HCT116 (cell line): Measurements from ENCODE around the gene GDPD5. TPM values are rescaled to one million over a fixed set of nuclear protein-coding genes. Genes with fewer than 3 reads are reported as not detected.

Source experiments
- ATAC-seq: fragments of 200-7000 bp; cut with Tn5 transposase; 2 replicates; pipeline ENCODE4 v1.9.1; 2020; ENCODE audit warnings: mild to moderate bottlenecking, moderate library complexity
- BruUV-seq: library from RNA; stranded (reverse); fragments of 400-500 nt; replicated peaks from 2 replicates; lab custom pipeline; 2021; lab: Mats Ljungman, UMichigan
- CTCF ChIA-PET: fragments of 300-600 bp; sonication (Branson Sonifier 250); formaldehyde crosslinking; loops from one replicate; lab custom pipeline; 2021; ENCODE audit warnings: antibody characterized with exemption; lab: Charles Lee
- POLR2A ChIA-PET: fragments of 300-600, 350-600 bp; sonication (Branson Sonifier 250); formaldehyde crosslinking; loops from one replicate; lab custom pipeline; 2021; ENCODE audit warnings: antibody characterized with exemption; lab: Charles Lee
- RAD21 ChIA-PET, 2 experiments: fragments of 300-600 bp; sonication (Branson Sonifier 250); formaldehyde crosslinking; loops; one replicate each; lab custom pipeline; 2023; ENCODE audit warnings: low total read pairs in 2 of 2; ENCODE audit not compliant: uncharacterized antibody in 2 of 2, unreplicated experiment in 2 of 2, low non-redundant PET in 1 of 2; lab: Charles Lee
- DNase-seq: peaks from one replicate; pipeline ENCODE4 v3.0.0-alpha.2; 2010; ENCODE audit warnings: low read depth, low spot score
- H2AFZ ChIP-seq: fragments of 200-600 bp; shearing (Covaris generic), sonication (generic); 2 replicates; pipeline ENCODE4 v1.6.1; 2017; ENCODE audit warnings: low read depth, mixed run types, mixed read lengths, antibody characterized with exemption, low read length; ENCODE audit not compliant: poor library complexity, severe bottlenecking
- H3K27ac ChIP-seq: 2 replicates; pipeline ENCODE4 v1.5.1; 2012; ENCODE audit warnings: low read depth, low read length
- H3K27me3 ChIP-seq: fragments of 200-600 bp; sonication (generic); 2 replicates; pipeline ENCODE4 v1.6.1; 2016; ENCODE audit warnings: mixed run types, low read length, mixed read lengths; ENCODE audit not compliant: insufficient read depth
- H3K36me3 ChIP-seq, 2 experiments: fragments of 200-500 bp in 1 of 2; fragments of 200-600 bp in 1 of 2; sonication (Bioruptor generic) in 1 of 2; sonication (generic) in 1 of 2; 2 replicates each; pipeline versions ENCODE4 v1.5.1 to v1.6.1; 2014 to 2016; ENCODE audit warnings: low read length in 2 of 2, inconsistent platforms in 1 of 2, mixed read lengths in 1 of 2, mixed run types in 1 of 2; ENCODE audit not compliant: insufficient read depth in 2 of 2, control insufficient read depth in 1 of 2
- H3K4me1 ChIP-seq, 2 experiments: fragments of 200-600 bp in 1 of 2; sonication (generic) in 1 of 2; 2 replicates each; pipeline versions ENCODE4 v1.5.1 to v1.6.1; 2012 to 2017; ENCODE audit warnings: low read length in 2 of 2, inconsistent platforms in 1 of 2, mild to moderate bottlenecking in 1 of 2, mixed read lengths in 1 of 2, mixed run types in 1 of 2, moderate library complexity in 1 of 2; ENCODE audit not compliant: insufficient read depth in 2 of 2, control insufficient read depth in 1 of 2
- H3K4me2 ChIP-seq: fragments of 200-600 bp; sonication (generic); 2 replicates; pipeline ENCODE4 v1.6.1; 2017; ENCODE audit warnings: mixed run types, low read length, mixed read lengths
- H3K4me3 ChIP-seq, 2 experiments: fragments of 200-600 bp in 1 of 2; sonication (generic) in 1 of 2; replicated peaks in 1 of 2; 2 replicates each; pipeline ENCODE4 v1.5.1; 2011 to 2016; ENCODE audit warnings: low read length in 2 of 2, control low read depth in 1 of 2, low read depth in 1 of 2, mild to moderate bottlenecking in 1 of 2, mixed read lengths in 1 of 2, mixed run types in 1 of 2
- H3K79me2 ChIP-seq: fragments of 200-600 bp; sonication (generic); 2 replicates; pipeline ENCODE4 v1.6.1; 2017; ENCODE audit warnings: mild to moderate bottlenecking, mixed run types, low read length, moderate library complexity, mixed read lengths; ENCODE audit not compliant: insufficient read depth
- H3K9ac ChIP-seq: fragments of 200-600 bp; sonication (generic); 2 replicates; pipeline ENCODE4 v1.6.1; 2016; ENCODE audit warnings: low read length, mixed read lengths
- H3K9me2 ChIP-seq: fragments of 200-600 bp; sonication (generic), shearing (Covaris generic); 2 replicates; pipeline ENCODE4 v1.6.1; 2017; ENCODE audit warnings: mixed run types, mild to moderate bottlenecking, moderate library complexity; ENCODE audit not compliant: insufficient read depth
- H3K9me3 ChIP-seq, 2 experiments: fragments of 200-500 bp in 1 of 2; fragments of 200-600 bp in 1 of 2; sonication (Bioruptor generic) in 1 of 2; sonication (generic) in 1 of 2; 2 replicates each; pipeline ENCODE4 v1.6.1; 2014 to 2017; ENCODE audit warnings: low read length in 2 of 2, mixed read lengths in 2 of 2, inconsistent platforms in 1 of 2, low read depth in 1 of 2, mild to moderate bottlenecking in 1 of 2, mixed run types in 1 of 2, moderate library complexity in 1 of 2; ENCODE audit not compliant: control insufficient read depth in 1 of 2, insufficient read depth in 1 of 2
- H4K20me1 ChIP-seq: fragments of 200-600 bp; sonication (generic), shearing (Covaris generic); 2 replicates; pipeline ENCODE4 v1.6.1; 2017; ENCODE audit warnings: mixed run types, mild to moderate bottlenecking, moderate library complexity; ENCODE audit not compliant: insufficient read depth
- CTCF ChIP-seq, 3 experiments: fragments of 200-600 bp in 1 of 3; sonication (generic) in 1 of 3; IDR thresholded peaks in 2 of 3; conservative IDR thresholded peaks in 1 of 3; 2 replicates each; pipeline ENCODE4 v1.5.1; 2012 to 2017; ENCODE audit warnings: low read depth in 2 of 3, low read length in 2 of 3, antibody characterized with exemption in 1 of 3, borderline replicate concordance in 1 of 3, control low read depth in 1 of 3, mild to moderate bottlenecking in 1 of 3, mixed read lengths in 1 of 3, mixed run types in 1 of 3, moderate library complexity in 1 of 3; ENCODE audit not compliant: insufficient read depth in 1 of 3
- EZH2 ChIP-seq: fragments of 200-600 bp; sonication (generic); IDR thresholded peaks from 2 replicates; pipeline ENCODE4 v1.6.1; 2017; ENCODE audit warnings: antibody characterized with exemption, mixed run types
- EZH2phosphoT487 ChIP-seq: fragments of 200-600 bp; IDR thresholded peaks from 2 replicates; pipeline ENCODE4 v1.6.1; 2018; ENCODE audit warnings: antibody characterized with exemption, borderline replicate concordance
- JUND ChIP-seq: IDR thresholded peaks from 2 replicates; pipeline ENCODE4 v1.6.1; 2012
- MAX ChIP-seq: IDR thresholded peaks from 2 replicates; pipeline ENCODE4 v1.6.1; 2012
- REST ChIP-seq: IDR thresholded peaks from 2 replicates; pipeline ENCODE4 v1.6.1; 2012; ENCODE audit warnings: low read depth
- SRF ChIP-seq: IDR thresholded peaks from 2 replicates; pipeline ENCODE4 v1.6.1; 2012; ENCODE audit warnings: low read depth
- TCF7L2 ChIP-seq: IDR thresholded peaks from 2 replicates; pipeline ENCODE4 v1.7.0; 2011; ENCODE audit warnings: borderline replicate concordance, inconsistent platforms; ENCODE audit not compliant: insufficient read depth, insufficient read length; ENCODE audit errors: extremely low read depth
- YY1 ChIP-seq: IDR thresholded peaks from 2 replicates; pipeline ENCODE4 v1.6.1; 2011; ENCODE audit warnings: low read length, low read depth, moderate library complexity, mild to moderate bottlenecking; ENCODE audit not compliant: insufficient replicate concordance; ENCODE audit errors: extremely low read depth
- ZBTB33 ChIP-seq: IDR thresholded peaks from 2 replicates; pipeline ENCODE4 v1.6.1; 2011; ENCODE audit warnings: mild to moderate bottlenecking, low read length, moderate library complexity; ENCODE audit not compliant: insufficient replicate concordance; ENCODE audit errors: extremely low read depth
- ZFX ChIP-seq: fragments of 450-650 bp; IDR thresholded peaks from 2 replicates; pipeline ENCODE4 v1.6.1; 2017
- ZNF274 ChIP-seq: fragments of 200-500 bp; sonication (Bioruptor generic); IDR thresholded peaks from 2 replicates; pipeline ENCODE4 v1.6.1; 2014; ENCODE audit warnings: mild to moderate bottlenecking, low read depth, low read length, inconsistent platforms
- intact Hi-C: fragments of 100-400 bp; cut with micrococcal nuclease; formaldehyde crosslinking; loops from 2 replicates; pipeline ENCODE4 v1.10.0; 2022
- total RNA-seq: library from RNA; stranded (reverse); gene quantifications from one replicate; pipeline ENCODE4 v1.2.1, GENCODE V29; 2021; ENCODE audit not compliant: unreplicated experiment

The GDPD5 gene
- total RNA-seq, 1 experiment from 2014 or later: 27.5 TPM

GRCh38 chr11:75398906-75399305 is 126.8 kb downstream of the GDPD5 start:
- H3K4me3 ChIP-seq: peak overlapping the region; percentile 100; a peak in 2 of 4 replicates
- POLR2A ChIA-PET: interaction anchor here (0.6 to 1.0 kb wide), 2 partner anchors 9 to 72 kb away, joined by 3 to 5 read pairs; no protein-coding TSS in a partner anchor
- no peak overlapping the region for H3K27ac ChIP-seq

More at GRCh38 chr11:75398906-75399305, 126.8 kb downstream of the GDPD5 start:
- H3K27me3 ChIP-seq: no peaks in the 10 kb centered on the region
- TF ChIP-seq TCF7L2 (no peak), REST (no peak), JUND (no peak), ZNF274 (no peak), MAX (no peak), CTCF (IDR thresholded peaks at IDR 0.05 in 2 of 3, conservative IDR thresholded peaks at IDR 0.05 in 1 of 3; ENCODE audit: borderline replicate concordance in 1 of 3, insufficient read depth in 1 of 3, low read depth in 2 of 3, low read length in 2 of 3) (no peak), EZH2phosphoT487 (no peak), SRF (no peak), EZH2 (no peak), ZBTB33 (no peak), YY1 (no peak), ZFX (no peak)
- no TSS peak for BruUV-seq
- H2AFZ ChIP-seq: no peak overlapping the region
- H4K20me1 ChIP-seq: peaks cover 37% of the 10 kb centered on the region; the same call in 1 of the 2 replicates
- H3K9me2 ChIP-seq: no peaks in the 10 kb centered on the region
- ATAC-seq (peak; percentile 16), DNase-seq (no peak)
- no peaks in the 10 kb centered on the region for H3K9me3 ChIP-seq
- H3K9ac ChIP-seq: no peak overlapping the region
- H3K4me2 ChIP-seq: peak overlapping the region; percentile 96; the same call in 1 of the 2 replicates
- intact Hi-C loops: no loop called here
- ChIA-PET RAD21 (interaction anchor here in 1 of 2 experiments (0.6 kb wide), 1 partner anchor 136 kb away, joined by 3 read pairs; no protein-coding TSS in a partner anchor), CTCF (no interaction called here)
- H3K36me3 ChIP-seq: peaks cover 32 to 43% of the 10 kb centered on the region in 2 experiments
- H3K79me2 ChIP-seq: peaks cover 47% of the 10 kb centered on the region
- H3K4me1 ChIP-seq: peaks cover 4 to 30% of the 10 kb centered on the region in 2 experiments; a peak in 3 of 4 replicates
